Heart left ventricle (tissue), 16 donors: Measurements from ENCODE around the gene BCKDHB. TPM values are rescaled to one million over a fixed set of nuclear protein-coding genes. Genes with fewer than 3 reads are reported as not detected.
A peak's percentile ranks its signal among the peaks of the same experiment; 100 is the strongest.

Experiments used
- ATAC-seq, 4 donors: fragments of 200-7000 bp; cut with Tn5 transposase; one replicate each; pipeline ENCODE4 v1.9.1; 2020 to 2022; ENCODE audit warnings: moderate library complexity in 4 of 4, mild to moderate bottlenecking in 3 of 4, moderate number of reproducible peaks in 1 of 4
- DNase-seq, 5 donors: peaks; one replicate each; pipeline ENCODE4 v3.0.0-alpha.2; 2020
- H3K27ac ChIP-seq, 12 donors: fragments of 200-600 bp; sonication (generic) in 4 of 12; one replicate each; pipeline versions ENCODE4 v1.5.0 to v1.8.0; 2016 to 2022; ENCODE audit warnings: mild to moderate bottlenecking in 2 of 12
- H3K27me3 ChIP-seq, 9 donors: fragments of 200-600 bp; sonication (generic) in 2 of 9; one replicate each; pipeline versions ENCODE4 v1.5.1 to v1.8.0; 2016 to 2022; ENCODE audit warnings: mild to moderate bottlenecking in 3 of 9
- H3K36me3 ChIP-seq, 9 donors: fragments of 200-600 bp; sonication (generic) in 2 of 9; one replicate each; pipeline versions ENCODE4 v1.5.0 to v1.8.0; 2018 to 2022; ENCODE audit warnings: mild to moderate bottlenecking in 2 of 9
- H3K4me1 ChIP-seq, 12 donors: fragments of 200-600 bp; sonication (generic) in 4 of 12; one replicate each; pipeline versions ENCODE4 v1.5.0 to v1.8.0; 2016 to 2022; ENCODE audit warnings: mild to moderate bottlenecking in 3 of 12
- H3K4me3 ChIP-seq, 12 donors: fragments of 200-600 bp; sonication (generic) in 4 of 12; one replicate each; pipeline versions ENCODE4 v1.5.0 to v1.8.0; 2017 to 2022; ENCODE audit warnings: mild to moderate bottlenecking in 9 of 12, moderate library complexity in 4 of 12
- H3K9me3 ChIP-seq, 12 donors: fragments of 200-600 bp; sonication (generic) in 4 of 12; one replicate each; pipeline versions ENCODE4 v1.5.0 to v1.8.0; 2016 to 2022; ENCODE audit warnings: mild to moderate bottlenecking in 1 of 12
- POLR2A ChIP-seq, 2 donors: fragments of 450-650 bp; IDR thresholded peaks; one replicate each; pipeline ENCODE4 v1.6.1; 2017; ENCODE audit warnings: antibody characterized with exemption in 2 of 2, mild to moderate bottlenecking in 2 of 2, moderate library complexity in 2 of 2
- WGBS, 4 donors: extraction: QIAGEN DNeasy Blood & Tissue Kit in 2 of 4; methylation state at CpG; one replicate each; pipeline versions ENCODE4 v1.1.5 to v1.1.7; 2013 to 2018; 5-methylcytosine and 5-hydroxymethylcytosine counted together
- intact Hi-C, 10 donors: fragments of 100-400 bp; cut with DNase I; formaldehyde crosslinking; loops; one replicate each; pipeline versions ENCODE4 v1.11.1 to v1.14.2; 2022
- polyA plus RNA-seq, 2 donors: library from polyadenylated mRNA; stranded (reverse); fragments of 200-250 nt; gene quantifications; one replicate each; pipeline ENCODE4 v1.2.3, GENCODE V29; 2013
- total RNA-seq, 9 donors: library from RNA; depleted of rRNA in 2 of 9; stranded (reverse); fragments of >200 nt in 2 of 9; fragmentation: NEBNext Ultra II Directional in 3 of 9; extraction: Animal tissue kit (Norgen Biotek cat#: 25700) in 3 of 9; gene quantifications; one replicate each; pipeline versions ENCODE4 v1.1.0 to v1.2.4, GENCODE V29; 2016 to 2023
- TF ChIP-seq, protein P1 (sequence below), 12 donors: fragments of 200-600 bp; sonication (generic) in 4 of 12; IDR thresholded peaks; one replicate each; pipeline versions ENCODE4 v1.5.0 to v1.8.0; 2018 to 2022; ENCODE audit warnings: antibody characterized with exemption in 12 of 12, mild to moderate bottlenecking in 5 of 12
- donor health status: ischemic (EF 13 %, LVEDD 7.1; RV severe dilation, severe dysfunction).
- donor health status: healthy with polysubstance abuse.
- donor health status: DM: no; HTN: yes; CAD: no.
- donor health status: DM: no; HTN: no; CAD: no.
- donor health status: ischemic (EF 25% LVEDD 6.9; RV normal size, moderate dysfunction).
- donor health status: ischemic (EF 25% LVEDD 5.7; RV mildly dilated, moderate dysfunction).
- donor health status: healthy.
- donor health status: DM: yes; HTN: yes; CAD: no.
- donor health status: ischemic (EF 35%, LVEDD 5.7; RV mildly dilated, moderate dysfunction).
- donor health status: nonischemic (EF 11% LVEDD 7.7; RV severe dilation, severe dysfunction).
- donor health status: DM: yes; HTN: yes; CAD: no.
- donor health status: PGD.
- donor health status: ischemic (EF 29% LVEDD 5.4; RV normal size, mild dysfunction).
- donor health status: nonischemic (EF 23%, LVEDD 6.1; RV moderate dilation, normal function).

Gene BCKDHB
- total and polyA plus RNA-seq, 11 donors = 10.1 to 41.9 (median 27.6) TPM

DNA sequence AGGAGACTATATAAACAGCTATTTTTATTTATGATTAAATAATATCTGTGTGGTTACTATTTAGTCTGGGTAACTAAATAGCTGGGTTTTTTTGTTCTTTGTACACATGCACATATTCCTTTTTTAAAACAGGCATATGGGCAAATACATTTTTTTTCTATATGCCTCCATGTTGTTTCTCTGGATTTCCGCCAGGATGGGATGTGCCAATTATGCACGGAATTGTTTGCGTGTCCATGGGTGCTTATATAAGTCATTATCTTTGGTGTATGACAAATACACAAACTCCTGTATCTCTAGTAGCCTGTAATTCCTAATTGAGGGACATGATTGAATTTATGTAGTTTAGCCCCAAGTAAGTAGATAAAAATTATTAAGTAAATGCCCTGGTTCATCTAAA lies 226.9 kb downstream of the BCKDHB start:
- TF ChIP-seq, protein P1, sequence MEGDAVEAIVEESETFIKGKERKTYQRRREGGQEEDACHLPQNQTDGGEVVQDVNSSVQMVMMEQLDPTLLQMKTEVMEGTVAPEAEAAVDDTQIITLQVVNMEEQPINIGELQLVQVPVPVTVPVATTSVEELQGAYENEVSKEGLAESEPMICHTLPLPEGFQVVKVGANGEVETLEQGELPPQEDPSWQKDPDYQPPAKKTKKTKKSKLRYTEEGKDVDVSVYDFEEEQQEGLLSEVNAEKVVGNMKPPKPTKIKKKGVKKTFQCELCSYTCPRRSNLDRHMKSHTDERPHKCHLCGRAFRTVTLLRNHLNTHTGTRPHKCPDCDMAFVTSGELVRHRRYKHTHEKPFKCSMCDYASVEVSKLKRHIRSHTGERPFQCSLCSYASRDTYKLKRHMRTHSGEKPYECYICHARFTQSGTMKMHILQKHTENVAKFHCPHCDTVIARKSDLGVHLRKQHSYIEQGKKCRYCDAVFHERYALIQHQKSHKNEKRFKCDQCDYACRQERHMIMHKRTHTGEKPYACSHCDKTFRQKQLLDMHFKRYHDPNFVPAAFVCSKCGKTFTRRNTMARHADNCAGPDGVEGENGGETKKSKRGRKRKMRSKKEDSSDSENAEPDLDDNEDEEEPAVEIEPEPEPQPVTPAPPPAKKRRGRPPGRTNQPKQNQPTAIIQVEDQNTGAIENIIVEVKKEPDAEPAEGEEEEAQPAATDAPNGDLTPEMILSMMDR (IDR thresholded peaks at IDR 0.05) = no peak
- no peak for TF ChIP-seq POLR2A (IDR thresholded peaks at IDR 0.05)
- H3K4me1 ChIP-seq = peaks cover 0 to 9% (median 0%) of the 10 kb centered on the region in 12 donors
- H3K9me3 ChIP-seq = no peaks in the 10 kb centered on the region
- no peaks in the 10 kb centered on the region for H3K36me3 ChIP-seq
- ATAC-seq (no peak), DNase-seq (no peak)
- no peak overlapping the region for H3K4me3 ChIP-seq
- H3K27ac ChIP-seq = no peak overlapping the region
- no peaks in the 10 kb centered on the region for H3K27me3 ChIP-seq
- intact Hi-C loops = loop anchor here in 5 of 10 donors (10.0 kb wide), 4 partner anchors 109 to 199 kb away; no protein-coding TSS in a partner anchor
- 44 to 75% (median 55%) methylated on average over 3 of the region's 3 CpGs for WGBS, 4 donors

DNA sequence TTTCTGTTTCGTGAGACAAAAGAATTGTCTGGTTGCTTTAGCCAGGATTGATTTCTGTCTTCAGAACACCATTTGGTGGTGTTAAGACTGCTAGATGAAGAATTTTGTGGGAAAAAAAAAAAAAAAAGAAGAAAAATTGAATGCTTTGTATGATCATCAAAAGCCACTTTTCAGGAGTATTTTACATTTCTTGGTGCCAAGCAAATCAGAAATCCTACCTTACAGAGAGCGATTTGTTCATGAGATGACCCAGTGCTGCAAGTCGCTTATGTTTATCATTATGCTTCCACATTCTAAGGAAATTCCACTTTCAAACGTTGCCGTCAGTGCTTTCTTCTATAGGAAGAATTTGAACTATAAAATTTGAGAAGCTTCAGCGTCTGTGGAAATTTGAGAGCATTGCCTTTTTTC lies 228.7 kb downstream of the BCKDHB start:
- intact Hi-C loops = loop anchor here in 5 of 10 donors (5.0 to 10.0 kb wide), 5 partner anchors 110 to 1417 kb away; partner anchors contain the start of gene TENT5A (in 1 of the 5)
- Histone ChIP-seq H3K36me3 (no peaks in the 10 kb centered on the region), H3K4me1 (peaks cover 0 to 9% (median 0%) of the 10 kb centered on the region in 12 donors), H3K4me3 (peak overlapping the region in 8 of 12 donors; percentile 18 to 50 (median 28)), H3K27ac (peak overlapping the region in 3 of 12 donors; percentile 5 to 24 (median 9)), H3K27me3 (no peaks in the 10 kb centered on the region), H3K9me3 (no peaks in the 10 kb centered on the region)
- WGBS, 4 donors = 56 to 62% (median 58%) methylated on average over 6 of the region's 6 CpGs
- TF ChIP-seq, protein P1 (IDR thresholded peaks at IDR 0.05) = no peak
- TF ChIP-seq POLR2A (IDR thresholded peaks at IDR 0.05) = no peak
- ATAC-seq (no peak), DNase-seq (no peak)

DNA sequence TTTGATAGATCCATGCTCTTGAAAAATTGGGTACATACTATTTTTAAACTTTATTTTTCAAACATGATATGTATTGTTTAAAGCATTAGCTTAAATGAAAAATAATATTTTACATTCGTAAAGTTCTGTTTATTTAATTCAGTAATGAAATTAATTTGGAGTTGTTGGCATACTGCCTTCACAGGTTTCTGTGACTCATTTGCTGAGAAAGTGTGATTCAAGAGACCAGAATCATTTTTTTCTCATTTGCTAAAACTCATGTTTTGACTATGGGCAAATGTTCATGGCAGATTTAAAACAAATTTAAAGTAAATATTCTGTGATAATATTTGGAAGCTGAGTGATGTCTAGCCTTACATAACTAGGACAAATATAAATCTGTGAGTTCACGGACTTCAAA lies 230.4 kb downstream of the BCKDHB start:
- Histone ChIP-seq H3K9me3 (no peaks in the 10 kb centered on the region), H3K27ac (no peak overlapping the region), H3K4me1 (peaks cover 0 to 6% (median 0%) of the 10 kb centered on the region in 12 donors), H3K4me3 (no peak overlapping the region), H3K36me3 (no peaks in the 10 kb centered on the region), H3K27me3 (no peaks in the 10 kb centered on the region)
- TF ChIP-seq POLR2A (IDR thresholded peaks at IDR 0.05) = no peak
- TF ChIP-seq, protein P1 (IDR thresholded peaks at IDR 0.05) = no peak
- no peak for DNase-seq
- intact Hi-C loops = loop anchor here in 5 of 10 donors (5.0 to 10.0 kb wide), 5 partner anchors 112 to 1415 kb away; partner anchors contain the start of gene TENT5A (in 1 of the 5)
- WGBS, 4 donors = 82 to 89% (median 87%) methylated on average over 2 of the region's 2 CpGs
- ATAC-seq = no peak

DNA sequence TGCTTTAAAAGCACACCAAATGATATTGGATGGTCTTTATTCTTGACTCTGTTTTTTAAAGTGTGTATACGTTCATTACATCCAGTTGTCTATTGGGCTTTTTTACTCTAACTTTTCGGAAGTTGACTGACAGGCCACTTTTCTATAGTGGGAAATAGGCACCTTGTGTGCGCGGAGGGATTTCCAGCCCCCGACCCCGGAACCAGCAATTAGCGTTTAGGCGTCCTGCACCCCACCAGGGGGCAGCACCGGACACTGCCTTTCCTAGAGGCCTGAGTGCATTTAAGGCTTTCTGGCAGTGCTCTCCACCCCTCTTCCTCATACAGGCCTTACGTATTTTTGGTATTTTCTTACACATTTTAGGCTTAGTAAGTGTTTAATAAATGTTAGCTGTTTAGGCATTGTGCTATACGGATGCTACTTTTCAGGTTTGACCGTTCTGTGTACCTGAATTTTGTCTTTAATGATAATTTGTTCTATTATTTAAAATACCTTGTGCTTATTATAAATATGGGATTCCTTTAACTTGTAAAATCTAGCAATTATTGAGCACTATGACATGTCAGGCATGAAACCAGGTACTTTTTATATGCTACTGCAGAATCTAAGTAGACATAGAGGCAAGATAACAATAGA lies 231.8 kb downstream of the BCKDHB start:
- H3K9me3 ChIP-seq = no peaks in the 10 kb centered on the region
- no peaks in the 10 kb centered on the region for H3K27me3 ChIP-seq
- DNase-seq (peak; percentile 35 to 78 (median 54)), ATAC-seq (peak in 3 of 4 donors; percentile 74 to 77 (median 76))
- WGBS, 4 donors = 47 to 60% (median 52%) methylated on average over 12 of the region's 12 CpGs
- H3K4me3 ChIP-seq = peak overlapping the region in 2 of 12 donors; percentile 14 to 24
- H3K27ac ChIP-seq = no peak overlapping the region
- no peak for TF ChIP-seq POLR2A (IDR thresholded peaks at IDR 0.05)
- TF ChIP-seq, protein P1 (IDR thresholded peaks at IDR 0.05) = peak; percentile 43 to 83 (median 70)
- H3K36me3 ChIP-seq = no peaks in the 10 kb centered on the region
- intact Hi-C loops = loop anchor here in 5 of 10 donors (5.0 to 10.0 kb wide), 5 partner anchors 114 to 1414 kb away; partner anchors contain the start of gene TENT5A (in 1 of the 5)
- H3K4me1 ChIP-seq = peaks cover 0 to 6% (median 0%) of the 10 kb centered on the region in 12 donors
